ENCODE data around the gene NPR2. TPM values are rescaled to one million over a fixed set of nuclear protein-coding genes. Genes with fewer than 3 reads are reported as not detected.

Gene NPR2
- total RNA-seq, 4 donors from 2014 or later: 0.08 to 12.2 (median 1.8) TPM

DNA sequence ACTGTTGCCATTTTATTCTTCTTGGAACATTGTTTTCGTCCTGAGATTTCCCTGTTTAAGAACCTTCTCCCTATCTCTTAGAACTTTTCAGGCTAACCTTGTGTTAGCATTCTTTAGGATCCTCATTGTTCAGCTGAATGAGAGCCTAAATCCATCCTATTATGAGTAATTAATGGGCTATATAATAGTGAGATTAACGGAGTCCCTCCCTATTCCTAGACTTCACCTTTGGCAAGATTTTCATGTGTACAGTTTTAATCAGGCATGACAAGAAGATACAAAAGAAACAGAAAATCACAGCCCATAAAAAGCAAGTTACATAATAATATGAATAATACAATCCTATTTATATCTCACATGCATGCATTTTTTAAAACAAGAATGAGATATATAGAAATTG is 28.2 kb upstream of the NPR2 start:
- intact Hi-C loops (cut with DNase I): no loop called here
- Histone ChIP-seq H3K9me3 (no peaks in the 10 kb centered on the region), H3K4me1 (peaks cover 0 to 25% (median 2%) of the 10 kb centered on the region in 3 donors), H3K27ac (no peak overlapping the region), H3K36me3 (no peaks in the 10 kb centered on the region), H3K4me3 (no peak overlapping the region), H3K27me3 (peaks cover 0 to 78% (median 0%) of the 10 kb centered on the region in 4 donors)
- 46 to 47% methylated on average over 2 of the region's 2 CpGs for WGBS, 2 donors
- DNase-seq: no peak
- no peak for TF ChIP-seq POLR2A (IDR thresholded peaks at IDR 0.05)
- TF ChIP-seq, protein P1, sequence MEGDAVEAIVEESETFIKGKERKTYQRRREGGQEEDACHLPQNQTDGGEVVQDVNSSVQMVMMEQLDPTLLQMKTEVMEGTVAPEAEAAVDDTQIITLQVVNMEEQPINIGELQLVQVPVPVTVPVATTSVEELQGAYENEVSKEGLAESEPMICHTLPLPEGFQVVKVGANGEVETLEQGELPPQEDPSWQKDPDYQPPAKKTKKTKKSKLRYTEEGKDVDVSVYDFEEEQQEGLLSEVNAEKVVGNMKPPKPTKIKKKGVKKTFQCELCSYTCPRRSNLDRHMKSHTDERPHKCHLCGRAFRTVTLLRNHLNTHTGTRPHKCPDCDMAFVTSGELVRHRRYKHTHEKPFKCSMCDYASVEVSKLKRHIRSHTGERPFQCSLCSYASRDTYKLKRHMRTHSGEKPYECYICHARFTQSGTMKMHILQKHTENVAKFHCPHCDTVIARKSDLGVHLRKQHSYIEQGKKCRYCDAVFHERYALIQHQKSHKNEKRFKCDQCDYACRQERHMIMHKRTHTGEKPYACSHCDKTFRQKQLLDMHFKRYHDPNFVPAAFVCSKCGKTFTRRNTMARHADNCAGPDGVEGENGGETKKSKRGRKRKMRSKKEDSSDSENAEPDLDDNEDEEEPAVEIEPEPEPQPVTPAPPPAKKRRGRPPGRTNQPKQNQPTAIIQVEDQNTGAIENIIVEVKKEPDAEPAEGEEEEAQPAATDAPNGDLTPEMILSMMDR (IDR thresholded peaks at IDR 0.05): no peak

DNA sequence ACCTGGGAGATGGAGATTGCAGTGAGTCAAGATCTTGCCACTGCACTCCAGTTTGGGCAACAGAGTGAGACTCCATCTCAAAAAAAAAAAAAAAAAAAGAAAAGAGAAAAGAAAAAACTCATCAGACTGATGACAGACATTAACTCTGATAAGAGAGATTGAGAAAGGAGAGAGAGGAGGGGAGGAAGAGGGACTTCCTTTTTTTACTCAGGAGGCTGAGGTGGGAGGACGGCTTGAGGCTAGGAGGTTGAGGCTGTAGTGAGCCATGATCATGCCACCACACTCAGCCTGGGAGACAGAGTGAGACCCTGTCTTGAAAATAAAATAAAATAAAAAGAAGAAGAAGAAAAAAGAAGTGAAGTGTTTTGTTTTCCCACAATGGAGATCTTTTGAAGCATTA is 27.6 kb upstream of the NPR2 start:
- no peak for DNase-seq
- Histone ChIP-seq H3K9me3 (no peaks in the 10 kb centered on the region), H3K4me1 (peaks cover 0 to 18% (median 0%) of the 10 kb centered on the region in 3 donors), H3K36me3 (no peaks in the 10 kb centered on the region), H3K4me3 (no peak overlapping the region), H3K27ac (no peak overlapping the region), H3K27me3 (peaks cover 0 to 78% (median 0%) of the 10 kb centered on the region in 4 donors)
- no peak for TF ChIP-seq POLR2A (IDR thresholded peaks at IDR 0.05)
- TF ChIP-seq, protein P1 (IDR thresholded peaks at IDR 0.05): no peak
- WGBS, 2 donors: 93% methylated on average over 1 of the region's 1 CpG
- intact Hi-C loops (cut with DNase I): no loop called here

DNA sequence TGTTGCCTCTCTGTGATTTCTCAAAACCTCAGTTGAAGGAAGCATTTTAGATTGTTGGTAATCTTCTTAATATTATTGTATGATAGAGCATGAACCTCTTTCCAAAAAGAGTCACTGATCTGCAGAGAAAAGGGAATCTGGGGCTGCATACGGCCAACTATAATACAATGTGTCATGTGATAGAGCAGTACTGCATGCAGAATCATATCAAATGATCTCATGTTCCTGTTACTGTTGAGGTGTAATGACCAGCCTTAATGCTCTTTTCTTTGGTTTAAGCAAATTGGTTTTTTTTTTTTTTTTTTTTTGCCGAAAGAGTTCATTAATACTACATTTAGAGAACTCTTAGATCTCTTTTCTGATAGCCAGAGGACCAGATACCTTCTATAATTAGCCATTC is 24.4 kb upstream of the NPR2 start:
- intact Hi-C loops (cut with DNase I): no loop called here
- H3K4me1 ChIP-seq: peaks cover 0 to 31% (median 7%) of the 10 kb centered on the region in 3 donors
- 81 to 88% methylated on average over 2 of the region's 2 CpGs for WGBS, 2 donors
- H3K36me3 ChIP-seq: no peaks in the 10 kb centered on the region
- no peak for TF ChIP-seq POLR2A (IDR thresholded peaks at IDR 0.05)
- TF ChIP-seq, protein P1 (IDR thresholded peaks at IDR 0.05): no peak
- H3K27me3 ChIP-seq: peaks cover 0 to 72% (median 0%) of the 10 kb centered on the region in 4 donors
- no peak for DNase-seq
- no peak overlapping the region for H3K4me3 ChIP-seq
- no peak overlapping the region for H3K27ac ChIP-seq
- no peaks in the 10 kb centered on the region for H3K9me3 ChIP-seq

DNA sequence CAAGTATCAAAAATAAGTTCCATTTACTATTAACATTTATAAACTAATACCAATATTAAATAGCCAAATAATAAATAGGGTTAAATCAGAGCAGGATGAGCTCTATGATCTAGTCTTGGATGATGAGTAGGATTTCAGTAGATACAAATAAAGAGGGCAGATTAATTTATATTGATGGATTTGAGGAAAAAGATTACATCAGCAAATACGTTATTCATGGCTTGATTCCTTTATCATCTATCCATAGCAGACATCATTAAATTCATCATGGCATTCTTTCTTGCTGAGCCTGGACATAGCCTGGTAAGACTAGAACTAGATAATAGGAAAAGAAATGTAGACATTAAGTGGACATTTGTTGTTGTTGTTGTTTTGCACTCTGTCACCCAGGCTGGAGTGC is 23.9 kb upstream of the NPR2 start:
- Histone ChIP-seq H3K9me3 (no peaks in the 10 kb centered on the region), H3K4me3 (no peak overlapping the region), H3K4me1 (peaks cover 0 to 32% (median 7%) of the 10 kb centered on the region in 3 donors), H3K27ac (no peak overlapping the region), H3K27me3 (peaks cover 0 to 68% (median 0%) of the 10 kb centered on the region in 4 donors), H3K36me3 (no peaks in the 10 kb centered on the region)
- WGBS, 2 donors: 86 to 89% methylated on average over 1 of the region's 1 CpG
- intact Hi-C loops (cut with DNase I): no loop called here
- TF ChIP-seq POLR2A (IDR thresholded peaks at IDR 0.05): no peak
- TF ChIP-seq, protein P1 (IDR thresholded peaks at IDR 0.05): no peak
- DNase-seq: no peak

DNA sequence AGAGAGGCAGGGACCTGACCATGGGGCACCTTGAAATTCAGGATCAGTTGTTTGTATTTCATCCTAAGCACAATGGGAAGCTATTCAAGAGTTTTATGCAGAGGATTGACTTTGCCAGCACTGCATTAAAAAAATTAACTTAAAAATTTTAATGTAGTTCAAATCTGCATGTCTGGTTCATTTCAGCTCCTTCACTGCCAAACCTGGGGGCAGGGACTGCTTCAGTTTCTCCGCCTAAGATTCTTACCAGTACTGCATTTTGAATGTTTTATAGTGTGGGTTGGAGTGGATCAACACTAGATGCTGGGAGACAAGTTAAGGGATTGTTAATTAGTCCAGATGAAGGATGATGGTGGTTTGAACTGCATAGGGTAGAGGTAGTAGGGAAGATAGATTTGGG is 21.6 kb upstream of the NPR2 start:
- Histone ChIP-seq H3K4me3 (no peak overlapping the region), H3K4me1 (peaks cover 0 to 20% (median 7%) of the 10 kb centered on the region in 3 donors), H3K9me3 (no peaks in the 10 kb centered on the region), H3K27ac (no peak overlapping the region), H3K27me3 (peaks cover 0 to 64% (median 0%) of the 10 kb centered on the region in 4 donors), H3K36me3 (no peaks in the 10 kb centered on the region)
- 86 to 90% methylated on average over 1 of the region's 1 CpG for WGBS, 2 donors
- intact Hi-C loops (cut with DNase I): no loop called here
- DNase-seq: no peak
- TF ChIP-seq, protein P1 (IDR thresholded peaks at IDR 0.05): no peak
- no peak for TF ChIP-seq POLR2A (IDR thresholded peaks at IDR 0.05)

All from esophagus squamous epithelium (tissue), 5 donors.